Measurements from ENCODE around the gene DENND1A. TPM values are rescaled to one million over a fixed set of nuclear protein-coding genes. Genes with fewer than 3 reads are reported as not detected.

The DENND1A gene
- total RNA-seq, 6 experiments from 2014 or later = 13.9 to 22.6 (median 16.3) TPM

GRCh38 chr9:123357743-123358059, 572.2 kb downstream of the DENND1A start:
- peaks cover 0 to 6% (median 0%) of the 10 kb centered on the region in 4 donors for H3K4me1 ChIP-seq
- no peak overlapping the region for H3K27ac ChIP-seq
- DNase-seq (no peak), ATAC-seq (no peak)
- intact Hi-C loops (cut with DNase I) = no loop called here
- H3K27me3 ChIP-seq = no peaks in the 10 kb centered on the region
- no peak overlapping the region for H3K4me3 ChIP-seq
- no peaks in the 10 kb centered on the region for H3K36me3 ChIP-seq
- WGBS (ENCODE audit: insufficient coverage, low coverage, low lambda C conversion rate, missing lambda C conversion rate) = no CpG with 5 or more reads among the region's 2 CpGs
- no peak for TF ChIP-seq CTCF (IDR thresholded peaks at IDR 0.05)
- no peak for TF ChIP-seq POLR2A (IDR thresholded peaks at IDR 0.05)
- no peaks in the 10 kb centered on the region for H3K9me3 ChIP-seq

GRCh38 chr9:123356851-123357742, 572.8 kb downstream of the DENND1A start:
- H3K4me1 ChIP-seq = peaks cover 0 to 6% (median 0%) of the 10 kb centered on the region in 4 donors
- intact Hi-C loops (cut with DNase I) = no loop called here
- H3K9me3 ChIP-seq = no peaks in the 10 kb centered on the region
- ATAC-seq (no peak), DNase-seq (no peak)
- no peaks in the 10 kb centered on the region for H3K27me3 ChIP-seq
- WGBS (ENCODE audit: insufficient coverage, low coverage, low lambda C conversion rate, missing lambda C conversion rate) = 52% methylated on average over 3 of the region's 19 CpGs
- H3K36me3 ChIP-seq = no peaks in the 10 kb centered on the region
- no peak overlapping the region for H3K4me3 ChIP-seq
- TF ChIP-seq CTCF (IDR thresholded peaks at IDR 0.05) = no peak
- no peak for TF ChIP-seq POLR2A (IDR thresholded peaks at IDR 0.05)
- H3K27ac ChIP-seq = no peak overlapping the region

DNA sequence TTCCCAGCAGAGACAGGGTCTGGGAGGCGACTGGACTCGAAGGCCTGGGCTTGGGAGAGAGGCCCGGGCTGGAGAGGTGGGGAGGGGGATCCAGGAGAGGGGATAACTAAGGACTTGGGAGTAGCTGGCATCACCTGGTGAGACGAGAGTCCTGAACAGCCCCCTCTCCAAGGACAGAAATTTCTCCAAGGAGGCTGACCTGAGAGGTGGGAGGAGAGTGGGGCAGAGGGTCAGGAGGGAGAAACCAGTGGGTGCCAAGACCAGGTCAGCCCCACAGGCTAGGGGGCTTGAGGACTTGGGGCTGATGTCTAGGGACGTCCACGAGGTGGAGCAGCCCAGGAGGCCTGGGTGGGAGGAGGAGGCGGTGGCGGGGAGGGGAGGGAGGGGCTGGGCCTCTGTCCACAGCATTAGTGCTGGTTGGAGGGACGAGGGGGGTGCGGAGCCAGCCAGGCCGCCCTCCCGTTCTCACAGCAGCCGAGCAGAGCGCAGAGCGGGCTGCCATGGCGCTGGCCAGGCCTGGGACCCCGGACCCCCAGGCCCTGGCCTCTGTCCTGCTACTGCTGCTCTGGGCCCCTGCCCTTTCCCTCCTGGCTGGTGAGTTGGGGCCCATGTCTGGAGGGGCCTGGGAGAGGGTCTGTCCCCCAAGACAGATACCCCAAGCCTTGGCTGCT, 574.0 kb downstream of the DENND1A start, which contains the start of gene CRB2:
Gene CRB2, plus strand, starts transcription at position 437 of the 671 bp plus-strand sequence. Its CDS starts 64 bp downstream, at position 501.
- DNase-seq (no peak), ATAC-seq (no peak)
- no peak within 1 kb of the TSS for H3K4me3 ChIP-seq
- H3K27ac ChIP-seq = no peak within 1 kb of the TSS
- H3K4me1 ChIP-seq = peaks cover 0 to 6% (median 0%) of the 10 kb centered on the region in 4 donors
- intact Hi-C loops (cut with DNase I) = no loop called here
- TF ChIP-seq POLR2A (IDR thresholded peaks at IDR 0.05) (no peak), CTCF (IDR thresholded peaks at IDR 0.05) (no peak)
- H3K9me3 ChIP-seq = no peaks in the 10 kb centered on the region
- H3K36me3 ChIP-seq = no peaks in the 10 kb centered on the region
- H3K27me3 ChIP-seq = no peaks in the 10 kb centered on the region
- 56% methylated on average over 4 of the region's 17 CpGs for WGBS (ENCODE audit: insufficient coverage, low coverage, low lambda C conversion rate, missing lambda C conversion rate)

GRCh38 chr9:123354806-123355508, 575.0 kb downstream of the DENND1A start:
- TF ChIP-seq CTCF (IDR thresholded peaks at IDR 0.05) (no peak), POLR2A (IDR thresholded peaks at IDR 0.05) (no peak)
- intact Hi-C loops (cut with DNase I) = no loop called here
- Histone ChIP-seq H3K36me3 (no peaks in the 10 kb centered on the region), H3K27ac (no peak overlapping the region), H3K4me3 (no peak overlapping the region), H3K4me1 (peaks cover 0 to 6% (median 0%) of the 10 kb centered on the region in 4 donors), H3K27me3 (no peaks in the 10 kb centered on the region), H3K9me3 (no peaks in the 10 kb centered on the region)
- no peak for ATAC-seq
- no peak for DNase-seq
- 26% methylated on average over 4 of the region's 9 CpGs for WGBS (ENCODE audit: insufficient coverage, low coverage, low lambda C conversion rate, missing lambda C conversion rate)

All from right lobe of liver (tissue), 6 donors.